GM12865 (cell line): ENCODE data around the gene TNK1.

Experiments
- DNase-seq: peaks from one replicate; pipeline ENCODE4 v3.0.0; 2010; ENCODE audit warnings: low read depth
- H3K4me3 ChIP-seq: 2 replicates; pipeline ENCODE4 v1.5.1; 2011; ENCODE audit warnings: mild to moderate bottlenecking, low read depth, low read length, control low read depth
- CTCF ChIP-seq: IDR thresholded peaks from 2 replicates; pipeline ENCODE4 v1.5.1; 2011; ENCODE audit warnings: low read length, control low read depth, low read depth, inconsistent platforms; ENCODE audit not compliant: insufficient read depth; ENCODE audit errors: missing control alignments

The TNK1 gene

GRCh38 chr17:7341842-7342241, 39.0 kb upstream of the TNK1 start:
- no peak for TF ChIP-seq CTCF
- no peak for DNase-seq
- no peak overlapping the region for H3K4me3 ChIP-seq

- DNase-seq: no peak
- no peak overlapping the region for H3K4me3 ChIP-seq
- no peak for TF ChIP-seq CTCF
Observed at GRCh38 chr17:7343250-7343649, 37.6 kb upstream of the TNK1 start.

GRCh38 chr17:7346761-7347614, 33.9 kb upstream of the TNK1 start:
- no peak for TF ChIP-seq CTCF
- H3K4me3 ChIP-seq: no peak overlapping the region
- no peak for DNase-seq

GRCh38 chr17:7347630-7348477, 33.0 kb upstream of the TNK1 start:
- no peak for DNase-seq
- TF ChIP-seq CTCF: no peak

GRCh38 chr17:7348478-7349242, 32.2 kb upstream of the TNK1 start:
- no peak for TF ChIP-seq CTCF
- no peak overlapping the region for H3K4me3 ChIP-seq
- no peak for DNase-seq

More at GRCh38 chr17:7347630-7348477, 33.0 kb upstream of the TNK1 start:
- H3K4me3 ChIP-seq: no peak overlapping the region

GRCh38 chr17:7351665-7352502, 29.0 kb upstream of the TNK1 start, which contains the start of gene KCTD11:
KCTD11 (plus strand) TSS chr17:7352162.
- TF ChIP-seq CTCF: no peak
- peak; percentile 94 for DNase-seq
- peak within 1 kb of the TSS; percentile 73 for H3K4me3 ChIP-seq
